Stimulated activated CD8-positive, alpha-beta memory T cell treated with anti-CD3 and anti-CD28 coated beads, Interleukin-15, amount 100 ng/mL, for 4 hours (primary cell): Measurements from ENCODE around the gene CCDC171.

Source experiments
- DNase-seq, 2 donors: peaks; one replicate each; pipeline ENCODE4 v3.0.0-alpha.2; 2020; ENCODE audit warnings: low read depth in 2 of 2

The CCDC171 gene

GRCh38 chr9:15873573-15874177 lies 320.8 kb downstream of the CCDC171 start:
- DNase-seq: no peak

DNA sequence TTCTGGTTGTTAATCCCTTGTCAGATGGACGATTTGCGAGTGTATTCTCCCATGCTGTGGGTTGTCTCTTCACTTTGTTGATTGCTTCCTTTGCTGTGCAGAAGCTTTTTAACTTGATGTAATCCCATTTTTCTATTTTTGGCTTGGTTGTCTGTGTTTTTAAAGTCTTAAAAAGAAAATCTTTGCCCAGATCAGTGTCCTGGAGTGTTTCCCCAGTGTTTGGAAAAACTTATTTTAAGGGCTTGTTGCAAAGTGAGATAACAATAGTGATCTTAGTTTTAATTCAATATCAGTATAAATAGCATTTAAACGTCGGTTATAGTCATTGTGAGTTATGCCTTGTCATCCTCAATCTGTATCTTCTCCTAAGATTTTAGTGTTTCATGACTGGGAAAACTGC lies 329.5 kb downstream of the CCDC171 start:
- DNase-seq: no peak

DNA sequence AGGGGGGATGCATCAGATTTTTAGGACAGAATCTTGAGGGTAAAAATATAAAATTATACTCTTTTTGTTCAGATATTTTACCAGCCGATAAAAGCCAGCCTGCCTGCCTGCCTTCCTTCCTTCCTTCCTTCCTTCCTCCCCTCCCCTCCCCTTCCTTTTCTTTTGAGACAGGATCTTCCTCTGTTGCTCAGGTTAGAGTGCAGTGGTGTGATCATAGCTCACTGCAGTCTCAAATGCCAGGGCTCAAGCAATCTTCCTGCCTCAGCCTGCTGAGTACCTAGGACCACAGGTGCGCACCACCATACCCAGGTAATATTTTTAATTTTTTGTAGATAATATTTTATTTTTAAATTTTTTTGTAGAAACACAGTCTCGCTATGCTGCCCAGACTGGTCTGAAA lies 330.0 kb downstream of the CCDC171 start:
- no peak for DNase-seq

DNA sequence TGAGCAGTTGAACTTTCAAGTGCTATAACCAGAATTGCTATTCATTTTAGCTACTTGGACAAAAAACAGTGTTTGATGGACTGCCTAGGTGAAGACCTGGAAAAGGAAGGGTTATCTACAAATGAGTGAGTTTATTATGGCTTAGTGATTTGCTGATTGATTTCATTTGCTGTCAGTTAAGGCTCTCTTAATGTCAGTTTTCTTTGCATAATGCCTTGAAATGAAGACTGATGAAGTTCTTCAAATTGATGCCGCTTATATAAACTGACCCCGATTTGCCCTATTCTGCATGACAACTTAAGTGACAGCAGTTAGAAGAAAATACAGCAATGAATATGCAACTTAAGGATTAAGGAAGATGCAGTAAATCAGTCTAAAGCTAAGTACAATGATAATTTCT lies 332.6 kb downstream of the CCDC171 start:
- DNase-seq: no peak

GRCh38 chr9:15889555-15889954 lies 336.7 kb downstream of the CCDC171 start:
- DNase-seq: no peak

- DNase-seq: no peak
Observed at GRCh38 chr9:15901572-15901971, 348.7 kb downstream of the CCDC171 start.

- no peak for DNase-seq
Observed at GRCh38 chr9:15909297-15909696, 356.5 kb downstream of the CCDC171 start.

GRCh38 chr9:15915711-15916110 lies 362.9 kb downstream of the CCDC171 start:
- no peak for DNase-seq

- no peak for DNase-seq
Observed at GRCh38 chr9:15927161-15927560, 374.3 kb downstream of the CCDC171 start.

GRCh38 chr9:15935661-15936305 lies 382.9 kb downstream of the CCDC171 start:
- DNase-seq: no peak

DNA sequence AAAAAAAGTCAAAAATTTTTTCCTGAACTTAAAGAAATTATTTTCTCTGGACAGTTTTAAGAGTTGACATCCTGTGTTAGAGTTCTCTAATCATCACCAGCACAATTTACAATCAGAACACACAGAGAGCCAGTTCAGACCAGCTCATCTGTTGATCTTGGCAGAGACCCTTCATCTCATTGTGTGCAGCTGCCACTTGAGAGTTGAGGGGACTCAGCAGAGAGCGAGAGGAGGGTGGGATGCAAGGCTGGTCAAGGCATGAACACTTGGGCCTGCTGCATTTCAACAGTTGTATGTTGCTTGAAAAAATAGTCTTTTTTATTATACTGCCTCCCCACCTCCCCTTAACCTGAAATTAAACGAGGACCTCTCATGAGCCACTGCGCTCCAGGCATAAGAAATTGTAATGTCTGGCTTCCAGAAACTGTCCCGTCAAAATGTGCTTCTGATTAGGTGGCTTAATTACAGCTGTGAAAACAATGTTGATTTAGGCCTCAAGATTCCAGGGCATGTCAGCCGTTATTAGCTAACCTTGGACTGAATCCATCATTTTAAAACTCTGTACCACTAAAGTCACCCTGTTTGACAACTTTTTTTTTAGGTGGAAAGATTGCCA lies 383.6 kb downstream of the CCDC171 start:
- DNase-seq: no peak

GRCh38 chr9:15942831-15943424 lies 390.1 kb downstream of the CCDC171 start:
- DNase-seq: no peak

- no peak for DNase-seq
Observed at GRCh38 chr9:15944341-15944740, 391.5 kb downstream of the CCDC171 start.

DNA sequence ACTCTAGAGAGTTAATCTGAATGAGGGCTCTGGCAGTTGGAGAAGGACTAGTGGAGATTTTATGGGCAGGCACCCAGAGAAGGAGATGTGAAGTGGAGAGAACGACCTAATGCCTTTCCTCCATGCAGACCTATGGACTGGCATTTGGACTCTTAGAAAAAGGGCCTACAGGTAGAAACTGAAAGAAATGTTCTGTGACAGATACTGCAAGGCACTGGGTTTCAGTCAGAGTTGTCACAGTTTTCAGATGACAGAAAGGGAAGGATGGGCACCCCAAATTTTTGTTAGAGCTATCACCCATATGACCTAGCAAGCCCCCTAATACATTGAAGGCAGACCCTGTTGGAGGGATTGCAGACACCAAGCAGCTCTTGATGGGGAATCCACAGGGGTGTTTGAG lies 406.8 kb downstream of the CCDC171 start:
- no peak for DNase-seq

GRCh38 chr9:15961217-15961616 lies 408.4 kb downstream of the CCDC171 start:
- no peak for DNase-seq

- DNase-seq: no peak
Observed at GRCh38 chr9:15965246-15965745, 412.5 kb downstream of the CCDC171 start.

- DNase-seq: no peak
Observed at GRCh38 chr9:15966471-15966870, 413.6 kb downstream of the CCDC171 start.

- DNase-seq: no peak
Observed at GRCh38 chr9:15967068-15967467, 414.2 kb downstream of the CCDC171 start.

GRCh38 chr9:15972760-15973159 lies 419.9 kb downstream of the CCDC171 start:
- no peak for DNase-seq

DNA sequence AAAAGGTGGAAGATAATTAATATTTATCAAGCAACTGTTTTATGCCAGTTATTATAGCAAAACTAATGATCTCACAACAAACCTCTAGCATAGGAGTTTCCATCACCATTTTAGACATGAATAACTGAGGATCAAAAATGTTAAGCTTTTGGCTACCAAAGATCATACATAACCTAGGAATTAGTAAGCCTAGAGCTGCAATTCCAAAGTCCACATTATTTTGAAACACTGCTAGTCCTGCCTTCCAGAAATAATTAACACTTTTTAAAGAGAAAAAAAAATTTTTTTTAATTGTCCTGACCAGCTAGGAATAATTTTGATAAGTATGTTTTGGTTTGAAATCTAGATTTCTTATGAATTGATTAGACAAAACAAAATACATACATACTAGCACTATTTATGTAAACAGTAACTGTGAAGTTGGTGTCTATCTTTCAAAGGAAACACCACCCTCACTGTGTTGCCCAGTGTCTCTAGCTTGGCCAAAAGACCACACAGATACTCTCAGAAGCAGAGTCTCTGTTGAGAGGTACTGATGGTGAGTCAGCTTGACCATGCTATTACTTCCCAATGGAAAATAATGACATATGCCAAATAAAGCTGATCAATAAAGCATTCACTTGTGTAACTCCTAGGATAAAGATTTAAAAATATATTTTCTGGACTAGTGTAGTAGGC lies 422.4 kb downstream of the CCDC171 start:
- no peak for DNase-seq

DNA sequence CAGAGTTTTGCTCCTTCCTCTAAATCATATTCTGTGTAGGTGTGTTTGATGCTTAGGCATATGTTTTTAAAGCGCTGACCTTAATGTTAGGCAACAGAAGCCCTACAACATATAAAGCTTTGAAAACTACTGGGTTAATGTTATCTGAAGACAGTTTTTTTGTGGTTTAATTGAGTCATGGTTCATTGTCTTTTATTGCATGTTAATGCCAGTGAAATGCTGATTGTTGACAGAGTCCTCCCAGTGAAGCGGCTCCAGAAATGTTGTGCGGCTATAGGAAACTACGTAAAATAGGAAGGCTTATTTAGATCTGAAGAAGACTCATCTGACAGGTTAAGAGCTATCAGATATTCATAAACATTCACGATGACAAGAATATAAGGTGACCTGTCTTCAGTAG lies 424.6 kb downstream of the CCDC171 start:
- DNase-seq: no peak

DNA sequence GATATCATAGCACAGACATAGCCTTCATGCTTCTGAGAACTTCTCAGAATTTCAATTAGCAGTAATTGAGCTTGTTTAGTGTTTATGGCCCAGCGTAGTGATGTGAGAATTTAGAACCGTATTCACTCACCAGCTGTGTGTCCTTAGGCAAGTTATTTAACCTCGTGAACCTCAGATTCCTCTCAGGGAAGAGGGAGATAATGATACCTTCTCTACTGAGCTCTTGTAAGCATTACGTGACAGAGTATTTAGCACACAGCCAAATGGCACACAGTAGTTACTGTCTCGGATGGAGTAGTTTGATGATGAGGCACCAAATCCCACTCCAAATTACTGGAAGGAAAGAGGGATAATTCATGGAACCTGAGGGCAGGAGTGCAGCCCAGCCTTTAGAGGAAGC lies 429.3 kb downstream of the CCDC171 start:
- DNase-seq: no peak
